Fibroblast of lung (primary cell): ENCODE results near the gene FBXL17. TPM values are rescaled to one million over a fixed set of nuclear protein-coding genes. Genes with fewer than 3 reads are reported as not detected.

Experiments used
- DNase-seq, 2 donors: peaks; one replicate each; pipeline versions ENCODE4 v3.0.0 to v3.0.0-alpha.2; 2010; ENCODE audit warnings: low read depth in 2 of 2
- H2AFZ ChIP-seq: 2 replicates; pipeline ENCODE4 v1.5.1; 2012; ENCODE audit warnings: low read length, control low read depth, inconsistent platforms
- H3K27ac ChIP-seq: 2 replicates; pipeline ENCODE4 v1.5.1; 2011; ENCODE audit warnings: low read length, control low read depth; ENCODE audit not compliant: insufficient read depth
- H3K27me3 ChIP-seq: 2 replicates; pipeline ENCODE4 v1.5.1; 2011; ENCODE audit warnings: mild to moderate bottlenecking, low read length; ENCODE audit not compliant: control insufficient read depth, insufficient read depth
- H3K36me3 ChIP-seq: 2 replicates; pipeline ENCODE4 v1.5.1; 2011; ENCODE audit warnings: low read length; ENCODE audit not compliant: control insufficient read depth, insufficient read depth
- H3K4me1 ChIP-seq: 2 replicates; pipeline ENCODE4 v1.5.1; 2011; ENCODE audit warnings: low read length; ENCODE audit not compliant: control insufficient read depth, insufficient read depth; ENCODE audit errors: extremely low read depth
- H3K4me2 ChIP-seq: 2 replicates; pipeline ENCODE4 v1.5.1; 2011; ENCODE audit warnings: low read length, control low read depth; ENCODE audit not compliant: insufficient read depth; ENCODE audit errors: extremely low read depth
- H3K4me3 ChIP-seq, 4 experiments: fragments of 200-600 bp in 1 of 4; sonication (generic) in 1 of 4; replicated peaks in 1 of 4; 2 replicates each; pipeline ENCODE4 v1.5.1; 2011 to 2016; ENCODE audit warnings: low read length in 4 of 4, low read depth in 3 of 4, mild to moderate bottlenecking in 3 of 4, control low read depth in 2 of 4, inconsistent platforms in 1 of 4, mixed read lengths in 1 of 4; ENCODE audit not compliant: insufficient read depth in 1 of 4; ENCODE audit errors: control extremely low read depth in 1 of 4
- H3K79me2 ChIP-seq: 2 replicates; pipeline ENCODE4 v1.5.1; 2012; ENCODE audit warnings: mild to moderate bottlenecking, low read length, inconsistent platforms; ENCODE audit not compliant: control insufficient read depth, insufficient read depth
- H3K9ac ChIP-seq: 2 replicates; pipeline ENCODE4 v1.5.1; 2011; ENCODE audit warnings: mild to moderate bottlenecking, low read length, control low read depth; ENCODE audit not compliant: insufficient read depth
- H3K9me3 ChIP-seq: 2 replicates; pipeline ENCODE4 v1.5.1; 2012; ENCODE audit warnings: low read depth, low read length; ENCODE audit not compliant: control insufficient read depth, insufficient read depth
- H4K20me1 ChIP-seq: 2 replicates; pipeline ENCODE4 v1.5.1; 2011; ENCODE audit warnings: low read length; ENCODE audit not compliant: control insufficient read depth, insufficient read depth; ENCODE audit errors: extremely low read depth
- CTCF ChIP-seq, 2 donors: IDR thresholded peaks in 1 of 2; conservative IDR thresholded peaks in 1 of 2; 1 replicate in 1 of 2; 2 replicates in 1 of 2; pipeline ENCODE4 v1.5.1; 2011 to 2012; ENCODE audit warnings: low read length in 2 of 2, control low read depth in 1 of 2, inconsistent platforms in 1 of 2, low read depth in 1 of 2, mild to moderate bottlenecking in 1 of 2
- EZH2 ChIP-seq: IDR thresholded peaks from 2 replicates; pipeline ENCODE4 v1.5.1; 2012; ENCODE audit warnings: low read length, control low read depth, mild to moderate bottlenecking; ENCODE audit errors: missing control alignments
- polyA plus RNA-seq, 2 donors: library from polyadenylated mRNA; depleted of rRNA in 1 of 2; stranded (reverse) in 1 of 2; unstranded in 1 of 2; fragments of >200 nt; gene quantifications; 2 replicates each; pipeline ENCODE4 v1.2.1, GENCODE V29; 2011 to 2012; ENCODE audit warnings: missing spikeins in 1 of 2
- total RNA-seq: library from RNA; depleted of rRNA; stranded (reverse); fragments of >200 nt; gene quantifications from 2 replicates; pipeline ENCODE4 v1.2.1, GENCODE V29; 2014

Gene FBXL17
- total and polyA plus RNA-seq, 2 donors (not counting 1 experiment from before 2014, with no cell fraction given): 7.1 to 8.3 TPM

GRCh38 chr5:107860044-107860443 lies 521.9 kb downstream of the FBXL17 start:
- no peak for DNase-seq
- H3K79me2 ChIP-seq: no peaks in the 10 kb centered on the region
- no peak overlapping the region for H2AFZ ChIP-seq
- H4K20me1 ChIP-seq: no peaks in the 10 kb centered on the region
- no peaks in the 10 kb centered on the region for H3K27me3 ChIP-seq
- TF ChIP-seq EZH2: no peak
- no peak for TF ChIP-seq CTCF (conservative IDR thresholded peaks at IDR 0.05 in 1 of 2, IDR thresholded peaks at IDR 0.05 in 1 of 2; ENCODE audit: low read depth in 1 of 2, low read length in 2 of 2)
- H3K36me3 ChIP-seq: no peaks in the 10 kb centered on the region
- no peaks in the 10 kb centered on the region for H3K4me1 ChIP-seq
- no peak overlapping the region for H3K4me3 ChIP-seq
- no peaks in the 10 kb centered on the region for H3K9me3 ChIP-seq
- H3K4me2 ChIP-seq: no peak overlapping the region
- no peak overlapping the region for H3K9ac ChIP-seq
- H3K27ac ChIP-seq: no peak overlapping the region

- TF ChIP-seq CTCF (conservative IDR thresholded peaks at IDR 0.05 in 1 of 2, IDR thresholded peaks at IDR 0.05 in 1 of 2; ENCODE audit: low read depth in 1 of 2, low read length in 2 of 2): no peak
- TF ChIP-seq EZH2: no peak
Observed at GRCh38 chr5:107858788-107859187, 523.1 kb downstream of the FBXL17 start.

GRCh38 chr5:107858324-107858723 lies 523.6 kb downstream of the FBXL17 start:
- Histone ChIP-seq H3K4me2 (no peak overlapping the region), H3K9ac (no peak overlapping the region), H3K79me2 (no peaks in the 10 kb centered on the region), H3K4me1 (no peaks in the 10 kb centered on the region), H3K36me3 (no peaks in the 10 kb centered on the region), H3K27ac (no peak overlapping the region), H4K20me1 (no peaks in the 10 kb centered on the region), H3K27me3 (no peaks in the 10 kb centered on the region), H3K9me3 (no peaks in the 10 kb centered on the region), H3K4me3 (no peak overlapping the region), H2AFZ (no peak overlapping the region)
- TF ChIP-seq CTCF (conservative IDR thresholded peaks at IDR 0.05 in 1 of 2, IDR thresholded peaks at IDR 0.05 in 1 of 2; ENCODE audit: low read depth in 1 of 2, low read length in 2 of 2) (no peak), EZH2 (no peak)
- DNase-seq: no peak

More at GRCh38 chr5:107858788-107859187, 523.1 kb downstream of the FBXL17 start:
- no peaks in the 10 kb centered on the region for H3K4me1 ChIP-seq
- no peaks in the 10 kb centered on the region for H3K9me3 ChIP-seq
- H3K27me3 ChIP-seq: no peaks in the 10 kb centered on the region
- no peaks in the 10 kb centered on the region for H3K79me2 ChIP-seq
- H3K36me3 ChIP-seq: no peaks in the 10 kb centered on the region
- H3K4me2 ChIP-seq: no peak overlapping the region
- no peaks in the 10 kb centered on the region for H4K20me1 ChIP-seq
- H2AFZ ChIP-seq: no peak overlapping the region
- no peak overlapping the region for H3K9ac ChIP-seq
- no peak for DNase-seq
- no peak overlapping the region for H3K4me3 ChIP-seq
- no peak overlapping the region for H3K27ac ChIP-seq
